Osteoblast (primary cell): Measurements from ENCODE around the gene NTSR1. TPM values are rescaled to one million over a fixed set of nuclear protein-coding genes. Genes with fewer than 3 reads are reported as not detected.

Experiments
- DNase-seq: peaks from one replicate; pipeline ENCODE4 v3.0.0; 2011; ENCODE audit warnings: low spot score, mixed read lengths; ENCODE audit not compliant: insufficient read length; ENCODE audit errors: missing footprints
- H2AFZ ChIP-seq: 2 replicates; pipeline ENCODE4 v1.6.0; 2011; ENCODE audit warnings: mild to moderate bottlenecking, low read length
- H3K27ac ChIP-seq: 2 replicates; pipeline ENCODE4 v1.5.1; 2011; ENCODE audit warnings: mild to moderate bottlenecking, low read depth, low read length, moderate library complexity
- H3K27me3 ChIP-seq: 2 replicates; pipeline ENCODE4 v1.6.0; 2012; ENCODE audit warnings: mild to moderate bottlenecking, control low read depth, inconsistent platforms, low read length, moderate library complexity; ENCODE audit not compliant: insufficient read depth
- H3K36me3 ChIP-seq: 2 replicates; pipeline ENCODE4 v1.5.1; 2011; ENCODE audit warnings: mild to moderate bottlenecking, low read length, control low read depth, moderate library complexity; ENCODE audit not compliant: insufficient read depth
- H3K4me1 ChIP-seq: 2 replicates; pipeline ENCODE4 v1.5.1; 2011; ENCODE audit warnings: mild to moderate bottlenecking, low read length, control low read depth, moderate library complexity; ENCODE audit not compliant: insufficient read depth
- H3K4me2 ChIP-seq: 2 replicates; pipeline ENCODE4 v1.6.0; 2011; ENCODE audit warnings: mild to moderate bottlenecking, low read length; ENCODE audit not compliant: insufficient read depth
- H3K4me3 ChIP-seq: fragments of 200-600 bp; sonication (generic); 3 replicates; pipeline ENCODE4 v1.5.1; 2012; ENCODE audit warnings: mild to moderate bottlenecking, low read length, inconsistent platforms; ENCODE audit not compliant: insufficient read depth
- H3K79me2 ChIP-seq: 2 replicates; pipeline ENCODE4 v1.6.0; 2012; ENCODE audit warnings: mild to moderate bottlenecking, low read length, control low read depth, inconsistent platforms; ENCODE audit not compliant: insufficient read depth
- H3K9me3 ChIP-seq: 2 replicates; pipeline ENCODE4 v1.5.1; 2011; ENCODE audit warnings: low read depth, low read length, control low read depth
- H4K20me1 ChIP-seq: 2 replicates; pipeline ENCODE4 v1.6.0; 2012; ENCODE audit warnings: mild to moderate bottlenecking, low read length, control low read depth; ENCODE audit not compliant: insufficient read depth
- CTCF ChIP-seq: IDR thresholded peaks from 2 replicates; pipeline ENCODE4 v1.5.1; 2011; ENCODE audit warnings: mild to moderate bottlenecking, low read depth, low read length, moderate library complexity; ENCODE audit errors: extremely low read depth
- total RNA-seq: library from RNA; depleted of rRNA; stranded (reverse); fragments of >200 nt; gene quantifications from 2 replicates; pipeline ENCODE4 v1.2.3, GENCODE V29; 2012

The NTSR1 gene
- total RNA-seq, 1 donor: not detected

DNA sequence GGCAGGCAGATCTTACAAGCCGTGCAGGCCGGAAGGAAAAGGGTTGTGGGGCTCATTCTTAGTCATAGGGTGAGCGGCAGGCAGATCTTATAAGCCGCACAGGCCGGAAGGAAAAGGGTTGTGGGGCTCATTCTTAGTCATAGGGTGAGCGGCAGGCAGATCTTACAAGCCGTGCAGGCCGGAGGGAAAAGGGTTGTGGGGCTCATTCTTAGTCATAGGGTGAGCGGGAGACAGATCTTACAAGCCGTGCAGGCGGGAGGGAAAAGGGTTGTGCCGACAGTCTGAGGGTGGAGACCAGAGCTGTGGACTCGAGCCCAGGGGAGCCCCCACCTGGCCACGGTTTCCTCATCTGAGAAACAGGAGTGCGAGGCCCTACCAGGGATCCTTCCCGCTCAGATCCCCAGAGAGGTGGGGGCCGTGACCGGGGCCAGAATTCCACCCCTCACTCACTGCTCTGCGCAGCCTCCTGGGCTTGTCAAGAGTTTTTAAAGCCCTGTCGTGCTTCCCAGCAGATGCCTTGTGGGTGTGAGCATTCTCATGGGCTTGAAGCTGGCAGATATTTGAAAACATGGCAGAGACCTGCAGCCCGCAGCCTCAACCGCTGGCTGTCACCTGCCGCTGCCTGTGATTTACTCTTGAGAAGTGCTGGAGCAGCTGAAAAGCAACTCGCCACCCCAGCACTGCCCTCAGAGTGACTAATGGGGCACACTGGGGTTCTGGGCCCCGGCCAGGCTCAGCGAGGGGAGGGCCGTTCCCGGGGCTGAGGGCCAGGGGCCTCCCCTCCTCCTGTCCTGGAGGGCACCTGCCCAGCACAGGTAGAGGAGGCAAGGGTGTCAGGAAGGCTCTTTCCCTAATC, 31.9 kb downstream of the NTSR1 start:
- Histone ChIP-seq H3K36me3 (no peaks in the 10 kb centered on the region), H2AFZ (peak overlapping the region; percentile 78), H3K27me3 (peaks cover 6% of the 10 kb centered on the region), H3K9me3 (no peaks in the 10 kb centered on the region), H3K4me1 (peaks cover 12% of the 10 kb centered on the region), H3K4me3 (peak overlapping the region; percentile 50), H3K27ac (no peak overlapping the region), H4K20me1 (no peaks in the 10 kb centered on the region), H3K4me2 (peak overlapping the region; percentile 61), H3K79me2 (no peaks in the 10 kb centered on the region)
- peak; percentile 98 for DNase-seq
- TF ChIP-seq CTCF: no peak

GRCh38 chr20:62741191-62741691, 32.6 kb downstream of the NTSR1 start:
- Histone ChIP-seq H3K4me2 (no peak overlapping the region), H3K27ac (no peak overlapping the region), H3K27me3 (peaks cover 12% of the 10 kb centered on the region), H4K20me1 (no peaks in the 10 kb centered on the region), H3K4me3 (no peak overlapping the region), H3K36me3 (no peaks in the 10 kb centered on the region), H2AFZ (no peak overlapping the region), H3K9me3 (no peaks in the 10 kb centered on the region), H3K4me1 (peaks cover 12% of the 10 kb centered on the region), H3K79me2 (no peaks in the 10 kb centered on the region)
- no peak for TF ChIP-seq CTCF
- peak; percentile 47 for DNase-seq

- Histone ChIP-seq H3K79me2 (no peaks in the 10 kb centered on the region), H4K20me1 (no peaks in the 10 kb centered on the region), H3K27ac (no peak overlapping the region), H3K36me3 (no peaks in the 10 kb centered on the region), H2AFZ (no peak overlapping the region), H3K9me3 (no peaks in the 10 kb centered on the region), H3K4me3 (no peak overlapping the region), H3K27me3 (peaks cover 13% of the 10 kb centered on the region), H3K4me1 (peaks cover 12% of the 10 kb centered on the region), H3K4me2 (no peak overlapping the region)
- DNase-seq: peak; percentile 59
- TF ChIP-seq CTCF: no peak
Measured at GRCh38 chr20:62741701-62742491, 33.3 kb downstream of the NTSR1 start.

- no peak overlapping the region for H3K27ac ChIP-seq
- no peaks in the 10 kb centered on the region for H4K20me1 ChIP-seq
- no peaks in the 10 kb centered on the region for H3K79me2 ChIP-seq
- no peak overlapping the region for H2AFZ ChIP-seq
- TF ChIP-seq CTCF: no peak
- H3K4me1 ChIP-seq: peaks cover 12% of the 10 kb centered on the region
- H3K4me2 ChIP-seq: no peak overlapping the region
- H3K9me3 ChIP-seq: no peaks in the 10 kb centered on the region
- no peak overlapping the region for H3K4me3 ChIP-seq
- DNase-seq: no peak
- no peaks in the 10 kb centered on the region for H3K36me3 ChIP-seq
- H3K27me3 ChIP-seq: peaks cover 13% of the 10 kb centered on the region
Measured at GRCh38 chr20:62742550-62742949, 33.9 kb downstream of the NTSR1 start.
